BJ (cell line): ENCODE results near the gene NRIP2. TPM values are rescaled to one million over a fixed set of nuclear protein-coding genes. Genes with fewer than 3 reads are reported as not detected.

Experiments used
- CTCF ChIA-PET: fragments of 350-600 bp; formaldehyde crosslinking; extraction: SDS; loops from one replicate; lab custom pipeline; 2021; ENCODE audit warnings: antibody characterized with exemption, inconsistent platforms; lab: Yijun Ruan, JAX
- POLR2A ChIA-PET: fragments of 300-600 bp; sonication (Branson Sonifier 250); formaldehyde crosslinking; extraction: SDS; loops from one replicate; lab custom pipeline; 2021; ENCODE audit warnings: antibody characterized with exemption; lab: Charles Lee
- DNase-seq: peaks from one replicate; pipeline ENCODE4 v3.0.0-alpha.2; 2011; ENCODE audit warnings: low read depth
- H3K27me3 ChIP-seq: 2 replicates; pipeline ENCODE4 v1.6.0; 2011; ENCODE audit warnings: low read length; ENCODE audit not compliant: control insufficient read depth, insufficient read depth
- H3K36me3 ChIP-seq: 2 replicates; pipeline ENCODE4 v1.5.1; 2011; ENCODE audit warnings: low read length; ENCODE audit not compliant: control insufficient read depth, insufficient read depth
- H3K4me3 ChIP-seq: 2 replicates; pipeline ENCODE4 v1.5.1; 2011; ENCODE audit warnings: low read depth, mild to moderate bottlenecking, control low read depth, low read length
- polyA plus RNA-seq: library from polyadenylated mRNA; depleted of rRNA; stranded (reverse); fragments of >200 nt; gene quantifications from 2 replicates; pipeline ENCODE4 v1.2.3, GENCODE V29; 2011
- TF ChIP-seq, protein P1 (sequence below): IDR thresholded peaks from 2 replicates; pipeline ENCODE4 v1.5.1; 2011; ENCODE audit warnings: low read depth, mild to moderate bottlenecking, control low read depth, inconsistent platforms, low read length, moderate library complexity; ENCODE audit not compliant: insufficient read depth

Gene NRIP2
- polyA plus RNA-seq, 1 experiment = not detected

DNA sequence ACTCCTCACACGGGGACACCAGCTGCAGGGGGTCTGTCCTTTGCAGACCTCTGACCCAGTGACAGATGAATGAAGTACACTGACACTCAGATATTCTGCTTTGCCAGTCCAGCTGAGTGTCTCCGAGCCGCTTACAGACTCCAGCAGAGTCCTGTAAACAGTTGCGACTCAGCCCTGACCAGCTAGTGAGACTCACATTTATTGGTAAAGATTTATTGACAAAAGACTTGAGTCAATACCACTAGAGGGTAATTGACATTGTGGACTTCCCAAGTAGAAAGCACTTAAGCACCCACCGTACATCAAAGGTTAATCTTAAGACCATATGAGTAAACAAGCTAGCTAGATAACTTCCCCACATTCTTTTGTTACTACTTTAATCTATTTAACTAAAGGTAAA, 49.8 kb downstream of the NRIP2 start:
- no peak overlapping the region for H3K4me3 ChIP-seq
- DNase-seq = no peak
- peaks cover 22% of the 10 kb centered on the region for H3K27me3 ChIP-seq
- ChIA-PET POLR2A (no interaction called here), CTCF (interaction anchor here (0.9 to 3.0 kb wide), 9 partner anchors 8 to 278 kb away, joined by 3 to 31 read pairs (median 4); partner anchors contain the start of gene ITFG2)
- H3K36me3 ChIP-seq = no peaks in the 10 kb centered on the region
- TF ChIP-seq, protein P1, sequence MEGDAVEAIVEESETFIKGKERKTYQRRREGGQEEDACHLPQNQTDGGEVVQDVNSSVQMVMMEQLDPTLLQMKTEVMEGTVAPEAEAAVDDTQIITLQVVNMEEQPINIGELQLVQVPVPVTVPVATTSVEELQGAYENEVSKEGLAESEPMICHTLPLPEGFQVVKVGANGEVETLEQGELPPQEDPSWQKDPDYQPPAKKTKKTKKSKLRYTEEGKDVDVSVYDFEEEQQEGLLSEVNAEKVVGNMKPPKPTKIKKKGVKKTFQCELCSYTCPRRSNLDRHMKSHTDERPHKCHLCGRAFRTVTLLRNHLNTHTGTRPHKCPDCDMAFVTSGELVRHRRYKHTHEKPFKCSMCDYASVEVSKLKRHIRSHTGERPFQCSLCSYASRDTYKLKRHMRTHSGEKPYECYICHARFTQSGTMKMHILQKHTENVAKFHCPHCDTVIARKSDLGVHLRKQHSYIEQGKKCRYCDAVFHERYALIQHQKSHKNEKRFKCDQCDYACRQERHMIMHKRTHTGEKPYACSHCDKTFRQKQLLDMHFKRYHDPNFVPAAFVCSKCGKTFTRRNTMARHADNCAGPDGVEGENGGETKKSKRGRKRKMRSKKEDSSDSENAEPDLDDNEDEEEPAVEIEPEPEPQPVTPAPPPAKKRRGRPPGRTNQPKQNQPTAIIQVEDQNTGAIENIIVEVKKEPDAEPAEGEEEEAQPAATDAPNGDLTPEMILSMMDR = no peak

DNA sequence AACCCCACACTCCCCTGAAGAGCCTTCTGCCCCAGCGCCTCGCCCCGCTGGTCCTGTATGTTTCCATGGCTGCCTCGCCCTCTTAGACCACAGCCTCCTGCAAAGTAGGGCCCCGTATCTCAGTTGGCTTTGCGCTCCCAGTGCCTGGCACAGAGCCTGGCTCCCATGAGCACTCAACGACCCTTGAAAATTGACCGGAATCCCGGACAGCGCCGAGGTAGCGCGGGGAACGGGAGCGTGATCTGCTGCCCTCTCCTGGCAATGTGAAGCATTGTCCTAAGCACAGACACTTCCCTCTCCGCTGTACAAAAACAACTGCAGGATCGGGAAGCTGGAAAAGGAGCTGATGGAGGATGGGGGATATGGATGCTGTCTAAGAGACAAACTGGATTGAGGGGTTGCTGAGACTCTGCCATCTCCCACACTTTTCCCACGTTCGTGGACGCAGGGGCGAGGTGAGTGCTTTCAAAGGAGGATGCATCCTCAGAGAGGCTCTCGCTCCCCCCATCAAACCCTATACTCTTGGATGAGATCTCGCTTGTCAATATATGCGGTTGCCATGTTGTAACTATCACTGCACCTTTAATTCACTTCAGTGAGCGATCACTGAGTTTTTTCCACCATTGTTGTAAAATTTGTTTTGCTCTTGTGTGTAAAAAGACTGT, 50.8 kb downstream of the NRIP2 start:
- ChIA-PET POLR2A (no interaction called here), CTCF (interaction anchor here (0.6 to 3.0 kb wide), 31 partner anchors 8 to 992 kb away, joined by 3 to 31 read pairs (median 3); partner anchors contain the start of gene ITFG2)
- TF ChIP-seq, protein P1 = peak; percentile 94
- peaks cover 22% of the 10 kb centered on the region for H3K27me3 ChIP-seq
- DNase-seq = no peak
- H3K4me3 ChIP-seq = no peak overlapping the region
- H3K36me3 ChIP-seq = no peaks in the 10 kb centered on the region

DNA sequence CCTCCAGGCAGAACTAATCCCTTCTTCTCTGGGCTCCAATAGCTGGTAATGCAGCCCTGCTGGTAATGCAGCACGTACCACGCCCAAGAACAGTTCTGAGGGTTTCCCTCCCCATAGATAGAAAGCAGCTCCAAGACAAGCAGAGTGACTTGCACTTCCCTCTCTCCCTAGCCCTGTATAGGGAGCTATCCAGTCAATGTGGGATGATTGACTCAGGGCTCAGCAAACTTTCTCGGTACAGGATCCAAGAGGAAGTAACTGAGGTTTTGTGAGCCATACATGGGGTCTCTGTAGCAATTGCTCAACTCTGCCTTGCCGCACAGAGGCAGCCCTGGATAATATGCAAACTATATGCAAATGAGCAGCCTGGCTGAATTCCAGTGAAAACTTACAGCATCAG, 55.6 kb downstream of the NRIP2 start:
- Histone ChIP-seq H3K4me3 (no peak overlapping the region), H3K36me3 (no peaks in the 10 kb centered on the region), H3K27me3 (peaks cover 25% of the 10 kb centered on the region)
- TF ChIP-seq, protein P1 = no peak
- DNase-seq = no peak
- CTCF ChIA-PET = no interaction called here
- POLR2A ChIA-PET = no interaction called here

DNA sequence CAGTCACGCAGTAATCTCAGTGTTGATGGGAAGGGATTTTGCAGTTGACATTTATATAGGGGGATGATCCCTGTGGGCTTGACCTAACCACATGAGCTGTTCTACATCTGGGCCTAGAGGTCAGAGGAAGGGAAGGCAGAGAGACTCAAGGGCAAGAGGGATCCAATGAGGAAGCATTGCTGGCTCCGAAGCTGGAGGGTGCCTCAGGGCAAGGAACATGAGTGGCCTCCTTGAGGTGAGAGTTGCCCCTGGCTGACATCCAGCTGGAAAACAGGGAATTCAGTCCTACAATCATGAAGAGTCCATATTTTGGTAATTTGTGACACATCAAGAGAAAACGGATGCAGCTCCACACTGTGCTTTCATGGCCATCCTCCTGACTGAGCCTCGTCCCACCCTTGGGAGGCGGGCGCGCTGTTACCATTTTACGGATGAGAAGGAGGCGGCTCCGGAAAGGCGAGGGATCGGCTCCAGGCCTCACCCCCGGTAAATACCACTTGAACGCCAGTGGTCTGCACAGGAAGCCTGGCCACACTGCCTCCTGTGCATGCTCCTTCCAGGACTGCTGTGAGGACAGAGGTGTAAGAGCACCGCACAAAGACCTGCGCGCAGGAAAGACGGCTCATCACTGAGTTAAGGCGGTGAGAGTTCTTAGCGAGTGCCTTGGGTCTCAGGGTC, 58.6 kb downstream of the NRIP2 start:
- TF ChIP-seq, protein P1 = no peak
- ChIA-PET CTCF (no interaction called here), POLR2A (no interaction called here)
- DNase-seq = no peak
- Histone ChIP-seq H3K27me3 (peaks cover 20% of the 10 kb centered on the region), H3K4me3 (no peak overlapping the region), H3K36me3 (no peaks in the 10 kb centered on the region)

DNA sequence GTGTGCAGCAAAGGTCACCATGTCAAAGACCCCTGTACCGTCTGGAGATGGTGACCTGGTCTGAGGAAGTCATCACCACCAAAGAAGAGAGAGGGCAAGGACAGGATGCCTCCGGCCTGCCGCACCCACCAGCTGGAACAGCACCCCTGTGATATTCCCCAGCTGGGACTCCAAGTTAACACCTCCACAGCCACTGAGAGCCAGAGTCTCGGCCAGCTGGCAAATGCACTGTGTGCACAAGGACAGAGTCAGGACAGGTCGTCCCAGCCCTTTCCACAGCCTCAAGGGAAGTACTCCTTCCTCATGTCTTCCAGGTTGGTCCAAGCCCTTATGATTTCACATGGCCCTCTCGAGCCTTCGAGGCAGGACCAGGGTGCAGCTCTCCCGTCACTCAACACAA, 59.4 kb downstream of the NRIP2 start:
- H3K36me3 ChIP-seq = no peaks in the 10 kb centered on the region
- CTCF ChIA-PET = no interaction called here
- no peak for DNase-seq
- H3K27me3 ChIP-seq = peaks cover 19% of the 10 kb centered on the region
- TF ChIP-seq, protein P1 = no peak
- H3K4me3 ChIP-seq = no peak overlapping the region
- POLR2A ChIA-PET = no interaction called here
